HG03108 (cell line): ENCODE data around the gene CSHL1.
"Not testable (repeated sequence)": the region's sequence is repeated elsewhere in the genome, so short reads cannot be mapped to it uniquely, and the experiment has no call there.

Source experiments
- ATAC-seq: cut with Tn5 transposase; IDR thresholded peaks from one replicate; pipeline ENCODE4 v1.9.1; 2021; ENCODE audit warnings: moderate library complexity; ENCODE audit not compliant: unreplicated experiment

The CSHL1 gene

GRCh38 chr17:63920050-63920449 is 9.0 kb upstream of the CSHL1 start:
- not testable (repeated sequence) for ATAC-seq

DNA sequence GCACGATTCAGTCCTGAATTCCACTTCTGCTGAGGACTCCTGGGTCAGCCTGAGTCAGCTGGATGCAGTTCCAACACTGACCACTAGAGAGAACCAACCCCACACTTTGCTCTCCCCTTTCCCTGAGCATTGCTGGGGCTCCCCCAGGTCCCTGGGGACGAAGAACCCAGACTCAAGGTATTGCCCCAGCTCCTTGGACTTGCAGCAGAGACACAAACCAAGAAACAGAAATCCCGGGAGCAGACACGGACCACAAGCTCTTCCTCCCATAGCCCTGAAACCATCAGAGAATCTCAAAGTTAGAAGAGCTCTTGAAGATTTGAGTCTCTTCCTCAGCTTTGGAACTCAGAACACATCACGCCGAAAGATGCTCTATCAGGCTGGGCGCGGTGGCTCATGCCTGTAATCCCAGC is 8.3 kb upstream of the CSHL1 start:
- ATAC-seq, result peak; percentile 62

DNA sequence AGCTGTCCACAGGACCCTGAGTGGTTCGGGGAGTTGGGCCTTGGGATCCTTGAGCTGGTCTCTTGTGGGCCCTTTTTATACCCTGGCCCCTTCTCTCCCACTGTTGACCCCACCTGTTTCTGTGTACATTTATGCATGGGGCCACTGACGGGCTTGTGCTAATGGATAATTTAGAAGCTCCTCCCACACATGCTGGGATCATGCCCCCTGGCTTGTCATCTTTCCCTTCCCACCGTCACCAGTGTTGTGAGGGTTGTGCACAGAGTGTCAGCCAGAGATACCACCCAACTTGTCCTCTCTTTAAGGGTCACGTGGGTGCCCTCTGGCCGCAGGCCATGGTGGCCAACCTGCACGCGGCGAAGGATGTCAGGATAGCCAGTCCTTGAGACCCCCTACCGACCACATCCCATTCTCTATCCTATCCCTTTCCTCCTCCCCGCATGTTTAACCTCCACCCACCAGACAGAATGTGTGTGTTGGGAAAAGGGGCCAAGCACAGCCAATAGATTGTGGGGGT is 7.8 kb upstream of the CSHL1 start, which contains the start of gene GH1:
Gene GH1 (minus strand): TSS at position 51 of the 517 bp plus-strand sequence. CDS start 63 bp downstream, outside the sequence.
- not testable (repeated sequence) for ATAC-seq

DNA sequence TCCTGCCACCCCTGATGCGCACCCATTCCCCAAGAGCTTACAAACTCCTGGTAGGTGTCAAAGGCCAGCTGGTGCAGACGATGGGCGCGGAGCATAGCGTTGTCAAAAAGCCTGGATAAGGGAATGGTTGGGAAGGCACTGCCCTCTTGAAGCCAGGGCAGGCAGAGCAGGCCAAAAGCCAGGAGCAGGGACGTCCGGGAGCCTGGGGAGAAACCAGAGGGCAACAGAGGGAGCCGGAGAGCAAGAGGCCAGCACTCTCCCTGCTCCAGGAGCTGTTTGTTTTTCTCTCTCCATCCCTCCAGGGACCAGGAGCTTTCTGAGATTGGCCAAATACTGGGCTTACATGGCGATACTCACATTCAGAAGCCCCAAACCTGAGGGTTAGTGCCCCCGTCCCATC is 7.2 kb upstream of the CSHL1 start:
- no peak for ATAC-seq

- ATAC-seq, result no peak
Measured at GRCh38 chr17:63917646-63918045, 6.6 kb upstream of the CSHL1 start.

GRCh38 chr17:63917206-63917605 is 6.1 kb upstream of the CSHL1 start:
- ATAC-seq, result not testable (repeated sequence)

GRCh38 chr17:63916566-63917185 is 5.6 kb upstream of the CSHL1 start:
- ATAC-seq, result no peak

DNA sequence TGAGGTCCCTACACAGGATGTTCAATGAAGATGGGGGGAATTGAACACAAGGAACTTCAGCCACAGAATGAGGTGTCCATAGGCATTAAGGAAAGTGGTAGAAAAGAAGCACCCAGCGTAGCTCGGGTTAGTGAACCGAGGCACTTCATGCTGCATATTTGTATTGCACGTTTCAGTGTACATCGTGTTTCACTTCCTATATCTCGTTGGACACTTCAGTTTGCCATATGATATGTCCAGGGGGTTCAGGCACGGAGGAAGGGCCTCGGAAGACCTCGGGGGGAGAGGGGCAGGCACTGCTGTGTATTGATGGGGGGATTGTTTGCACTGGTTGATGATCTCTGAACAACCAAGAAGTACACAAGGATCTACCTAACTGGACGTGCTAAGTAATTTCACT is 4.7 kb upstream of the CSHL1 start:
- ATAC-seq, result peak; percentile 48

DNA sequence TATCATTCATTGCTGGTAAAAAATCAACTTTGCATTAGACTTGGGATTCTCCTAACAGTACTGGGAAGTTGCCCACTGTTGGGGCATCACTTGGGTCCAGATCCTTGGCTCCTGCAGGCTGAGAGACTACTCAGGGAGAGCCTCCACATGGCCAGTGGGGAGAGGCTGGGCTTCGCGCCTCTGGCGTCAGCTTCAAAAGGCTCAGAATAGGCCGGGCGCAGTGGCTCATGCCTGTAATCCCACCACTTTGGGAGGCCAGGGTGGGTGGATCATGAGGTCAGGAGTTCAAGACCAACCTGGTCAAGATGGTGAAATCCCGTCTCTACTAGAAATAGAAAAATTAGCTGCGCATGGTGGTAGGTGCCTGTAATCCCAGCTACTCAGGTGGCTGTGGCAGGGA is 3.4 kb upstream of the CSHL1 start:
- ATAC-seq, result no peak

GRCh38 chr17:63911657-63912100 is 621 bp upstream of the CSHL1 start:
- no peak for ATAC-seq

- ATAC-seq, result no peak
Measured at GRCh38 chr17:63910096-63910495, 962 bp downstream of the CSHL1 start.

- ATAC-seq, result not testable (repeated sequence)
Measured at GRCh38 chr17:63909586-63909985, 1.5 kb downstream of the CSHL1 start.

DNA sequence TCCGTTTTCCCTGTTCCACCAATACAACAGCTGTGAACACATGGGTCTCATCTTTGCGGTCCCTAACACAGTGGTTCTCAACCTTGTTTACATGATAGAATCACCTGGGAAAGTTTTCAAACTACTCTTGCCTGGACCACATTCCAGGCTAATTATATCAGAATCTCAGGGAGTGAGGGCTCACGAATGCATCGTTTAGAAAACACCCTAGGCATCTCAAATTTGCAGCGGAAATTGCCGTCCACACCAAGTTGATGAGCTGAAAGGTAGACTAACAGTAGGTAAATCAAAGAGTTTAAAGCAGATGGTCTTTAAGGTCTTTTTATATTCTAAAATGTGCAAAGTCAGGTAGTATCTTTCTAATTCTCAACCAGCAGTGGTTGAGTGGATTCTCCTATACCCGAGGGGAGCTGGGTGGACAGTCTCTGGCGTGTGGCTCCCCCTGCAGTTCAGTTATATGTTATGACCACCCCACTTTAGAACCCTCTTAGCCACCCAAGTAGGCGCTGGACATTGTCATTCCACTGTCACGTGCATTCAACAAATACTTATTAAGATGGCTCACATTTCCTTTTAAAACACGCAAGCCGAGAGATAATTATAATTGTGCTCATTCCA is 3.8 kb downstream of the CSHL1 start:
- ATAC-seq, result not testable (repeated sequence)

DNA sequence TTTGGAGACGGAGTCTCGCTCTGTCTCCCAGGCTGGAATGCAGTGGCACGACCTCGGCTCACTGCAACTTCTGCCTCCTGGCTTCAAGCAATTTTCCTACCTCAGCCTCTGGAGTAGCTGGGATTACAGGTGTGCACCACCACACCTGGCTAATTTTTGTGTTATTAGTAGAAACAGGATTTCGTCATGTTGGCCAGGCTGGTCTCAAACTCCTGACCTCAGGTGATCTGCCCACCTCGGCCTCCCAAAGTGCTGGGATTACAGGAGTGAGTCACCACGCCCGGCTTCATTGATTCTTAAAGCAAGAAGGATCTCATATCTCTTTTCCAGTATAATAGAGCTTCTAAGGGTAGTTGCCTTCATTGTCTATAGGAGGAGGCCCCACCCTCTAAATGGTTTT is 6.3 kb downstream of the CSHL1 start:
- not testable (repeated sequence) for ATAC-seq

- ATAC-seq, result not testable (repeated sequence)
Measured at GRCh38 chr17:63903787-63904201, 7.3 kb downstream of the CSHL1 start.

DNA sequence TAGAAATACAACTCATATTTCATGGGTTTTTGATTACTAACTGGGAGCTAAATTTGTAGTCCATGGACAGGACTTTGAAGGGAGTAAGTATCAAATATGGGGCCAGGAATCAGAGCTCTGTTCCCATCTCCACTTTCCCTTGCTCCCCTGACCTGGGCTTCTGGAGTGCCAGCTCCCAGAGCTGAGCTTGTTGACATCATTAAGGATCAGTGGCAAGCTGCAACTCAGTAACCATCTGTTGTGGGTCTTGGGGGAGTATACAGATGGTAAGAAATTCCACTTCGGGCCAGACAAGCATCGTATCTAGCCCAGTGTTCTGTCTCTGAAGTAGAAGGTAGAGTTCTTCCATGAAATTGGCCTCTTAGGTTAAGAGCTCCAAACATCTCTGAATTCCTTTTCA is 9.1 kb downstream of the CSHL1 start:
- not testable (repeated sequence) for ATAC-seq

DNA sequence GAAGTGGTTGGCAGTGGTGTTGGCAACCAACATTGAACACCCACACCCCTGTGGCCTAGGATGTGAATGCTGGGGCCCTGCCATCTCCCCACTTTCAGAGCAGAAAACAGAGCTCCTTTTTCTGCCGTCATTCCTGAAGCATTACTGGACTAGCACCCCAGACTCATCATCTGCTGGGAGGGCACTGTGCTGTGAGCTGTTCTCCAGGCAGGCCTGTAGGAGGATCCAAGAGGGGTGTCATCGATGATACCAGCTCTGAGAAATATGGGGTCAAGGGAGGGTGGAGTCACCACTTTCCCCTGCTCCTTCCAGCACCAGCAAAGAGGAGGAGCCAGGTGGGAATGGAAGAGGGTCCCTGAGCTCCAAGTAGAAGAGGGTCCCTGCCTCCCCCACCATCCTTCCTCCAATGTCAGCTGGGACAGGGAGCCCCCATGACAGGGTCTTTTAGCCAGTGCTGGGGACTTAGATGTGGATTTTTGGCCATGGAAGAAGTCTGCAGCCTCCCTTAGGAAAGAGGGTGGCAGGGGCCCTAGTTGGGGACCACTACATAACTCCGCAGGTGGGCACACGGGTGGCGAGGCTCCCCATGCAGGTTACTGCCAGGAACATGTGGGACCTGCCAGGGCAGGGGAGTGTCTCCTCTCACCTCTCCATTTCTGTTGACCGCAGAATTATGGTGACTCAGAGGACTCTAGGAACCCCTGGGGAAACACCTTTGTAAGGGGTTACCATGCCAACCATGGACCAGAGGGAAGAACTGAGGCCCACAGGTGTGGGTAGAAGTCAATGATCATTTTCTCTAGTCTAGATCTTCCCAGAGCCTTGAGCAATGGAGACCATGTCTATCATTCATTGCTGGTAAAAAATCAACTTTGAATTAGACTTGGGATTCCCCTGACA is 11.9 kb downstream of the CSHL1 start:
- ATAC-seq, result not testable (repeated sequence)

GRCh38 chr17:63896524-63897354 is 14.3 kb downstream of the CSHL1 start, which contains the start of gene CSH1:
TSS of gene CSH1 (minus strand) at chr17:63896574. CDS start at chr17:63896511, 63 bp downstream.
- not testable (repeated sequence) for ATAC-seq

- ATAC-seq, result not testable (repeated sequence)
Measured at GRCh38 chr17:63894821-63895220, 16.2 kb downstream of the CSHL1 start.

DNA sequence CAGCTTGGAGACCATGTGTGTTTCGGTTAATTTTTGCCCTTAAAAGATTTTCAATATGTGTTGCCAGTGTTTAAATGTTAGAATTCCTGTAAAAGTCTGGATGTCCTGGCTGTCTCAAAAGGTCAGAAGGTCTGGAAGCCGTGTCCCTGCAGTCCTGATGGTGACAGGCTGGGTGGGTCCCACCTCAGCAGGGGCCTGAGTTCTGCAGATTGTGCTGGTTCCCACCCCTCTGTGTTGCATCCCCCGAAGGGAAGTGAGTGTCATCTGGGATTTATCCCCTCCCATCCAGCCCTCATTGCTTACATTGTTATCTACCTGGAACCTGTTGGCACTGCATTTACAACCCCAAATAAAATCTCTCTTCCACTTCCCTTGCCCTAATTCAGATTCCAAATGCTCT is 17.0 kb downstream of the CSHL1 start:
- ATAC-seq, result not testable (repeated sequence)
